AML-193 (cell line): ENCODE data around the gene MRPL10.

Experiments
- DNase-seq, 2 experiments: peaks; one replicate each; lab custom pipeline; 2025; lab: John Stamatoyannopoulos, UW

The MRPL10 gene

DNA sequence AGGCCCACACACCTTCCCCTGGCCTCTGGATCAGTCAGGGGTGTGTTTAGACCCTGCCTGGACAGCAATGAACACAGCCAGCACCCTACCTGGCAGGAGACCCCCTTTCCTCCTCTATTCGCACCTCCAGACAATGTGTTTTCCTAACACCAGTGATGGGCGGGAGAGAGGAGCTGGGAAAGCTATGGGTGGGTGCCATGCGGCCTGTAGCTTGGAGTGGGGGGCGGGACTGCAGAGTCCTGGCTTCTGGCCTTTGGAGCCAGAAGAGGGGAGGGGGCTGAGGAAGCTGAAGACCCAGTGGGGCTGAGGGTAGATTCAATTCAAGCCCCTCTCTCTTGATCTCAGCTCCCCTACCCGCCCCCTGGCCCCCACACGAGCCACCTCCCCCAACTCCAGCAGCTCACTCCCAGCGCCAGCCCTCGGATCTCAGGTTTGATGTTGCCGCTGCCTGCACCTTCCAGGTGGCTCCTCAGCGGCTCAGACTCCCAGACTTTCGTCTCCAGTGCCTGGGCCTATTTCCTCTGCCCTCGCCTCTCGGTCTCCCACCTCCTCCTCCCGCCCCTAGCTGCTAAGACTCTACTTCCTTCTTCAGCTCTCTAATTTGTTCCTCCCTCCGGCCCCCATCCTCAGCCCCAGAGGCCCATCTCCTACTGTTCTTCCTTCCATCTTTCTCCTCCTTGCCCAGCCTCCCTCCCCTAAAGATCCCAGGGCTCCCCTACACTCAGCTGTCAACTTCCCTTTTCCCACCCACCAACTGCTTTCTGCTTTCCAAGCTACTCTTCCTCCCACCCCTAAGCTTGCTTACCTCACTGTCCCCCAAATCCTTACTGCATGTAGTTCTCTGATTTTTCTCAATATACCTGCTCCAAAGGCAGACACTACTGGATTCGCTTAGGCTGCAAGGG lies 26.5 kb upstream of the MRPL10 start:
- DNase-seq, result no peak

DNA sequence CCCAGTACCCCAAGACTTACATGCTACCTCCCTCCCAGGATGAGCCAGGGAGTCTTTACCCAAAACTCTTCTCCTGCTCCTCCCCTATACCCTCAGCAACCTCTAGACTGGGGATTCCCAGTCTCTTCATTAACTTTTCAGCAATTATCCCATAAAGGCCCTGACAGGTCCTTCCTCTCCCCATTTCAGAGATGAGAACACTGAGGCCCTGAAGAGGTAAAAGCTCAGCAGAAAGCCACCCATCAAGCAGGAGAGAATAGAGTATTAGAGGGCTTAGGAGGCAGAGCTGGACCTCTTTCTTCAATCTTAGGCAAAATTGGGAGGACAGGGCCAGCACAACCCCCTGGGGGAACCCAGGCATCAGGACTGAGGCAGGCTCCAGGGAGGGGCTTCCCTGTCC lies 25.5 kb upstream of the MRPL10 start:
- DNase-seq, result no peak

DNA sequence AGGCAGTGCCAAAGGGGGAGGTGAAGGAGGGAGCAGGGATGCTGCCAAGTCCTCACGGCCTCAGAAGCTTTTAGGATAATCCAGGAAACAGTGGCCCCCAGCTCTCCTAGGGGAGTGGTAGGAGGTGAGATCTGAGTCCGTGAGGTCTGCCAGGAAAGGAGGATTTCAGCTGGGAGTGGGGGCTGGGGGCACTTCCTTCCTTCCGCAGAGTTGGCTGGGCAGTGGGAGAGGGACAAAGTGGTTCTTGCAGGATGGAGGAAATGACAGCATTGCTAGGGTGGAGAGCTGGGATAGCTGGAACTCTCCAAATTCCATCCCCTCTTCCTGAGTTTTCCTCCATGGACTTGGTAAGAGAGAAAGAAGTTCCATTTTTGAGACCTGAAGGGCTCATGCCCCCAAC lies 24.4 kb upstream of the MRPL10 start:
- no peak for DNase-seq

DNA sequence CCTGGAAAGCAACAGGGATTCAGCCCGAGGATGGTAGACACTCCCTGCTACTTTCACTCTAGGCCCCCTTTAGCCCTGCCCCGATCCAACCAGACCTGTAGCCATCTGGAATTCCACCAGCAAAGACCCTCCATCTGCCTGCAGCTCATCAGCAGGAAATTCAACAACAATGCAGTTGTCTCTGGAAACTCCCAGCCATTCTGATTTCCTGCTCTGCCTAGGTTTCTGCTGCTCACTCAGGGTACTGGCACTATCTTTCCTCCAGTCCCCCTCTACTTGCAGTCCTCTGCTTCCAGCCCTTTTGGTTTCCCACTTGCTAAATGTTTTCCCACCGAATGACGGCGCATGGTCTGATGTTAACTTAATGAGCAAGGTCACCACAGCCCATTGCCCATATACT lies 22.3 kb upstream of the MRPL10 start:
- DNase-seq, result no peak

DNA sequence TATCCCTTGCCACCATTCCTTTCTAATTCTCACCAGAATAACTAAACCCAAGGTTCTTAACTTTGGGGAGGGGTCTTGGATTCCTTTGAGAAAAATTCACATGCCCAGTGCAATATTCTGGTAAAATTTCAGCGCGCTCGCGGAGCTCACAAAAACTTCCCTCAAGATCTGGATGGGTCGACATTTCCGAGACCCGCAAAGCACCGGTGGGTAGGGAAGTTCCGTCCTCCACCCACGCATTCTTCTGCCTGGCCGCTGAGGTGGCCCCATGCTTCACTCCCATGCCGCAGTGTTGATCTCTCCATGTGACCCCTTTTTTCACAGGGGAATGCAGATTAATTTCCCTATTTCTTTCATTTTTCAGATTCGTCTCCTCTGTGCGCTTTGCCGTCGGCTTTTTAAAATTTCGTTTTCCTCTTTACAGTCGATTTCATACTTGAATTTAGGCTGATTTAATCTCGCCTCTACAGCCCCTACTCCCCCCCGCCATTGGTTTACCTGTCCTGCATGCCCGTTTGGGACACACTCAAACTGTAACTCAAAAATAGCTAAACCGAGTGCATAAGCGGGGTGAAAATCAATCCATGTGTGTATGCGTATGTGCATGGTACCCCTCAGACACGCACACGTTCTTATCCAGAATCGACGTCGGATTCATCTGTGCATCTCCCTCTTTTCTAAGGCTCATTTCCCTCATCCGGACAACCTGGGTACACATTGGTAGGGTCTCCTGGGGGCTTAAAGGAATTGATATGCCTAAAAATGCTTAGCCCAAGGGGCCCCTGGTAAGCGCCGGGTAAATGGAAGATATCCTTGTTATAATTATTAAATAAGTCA lies 21.0 kb upstream of the MRPL10 start:
- no peak for DNase-seq

DNA sequence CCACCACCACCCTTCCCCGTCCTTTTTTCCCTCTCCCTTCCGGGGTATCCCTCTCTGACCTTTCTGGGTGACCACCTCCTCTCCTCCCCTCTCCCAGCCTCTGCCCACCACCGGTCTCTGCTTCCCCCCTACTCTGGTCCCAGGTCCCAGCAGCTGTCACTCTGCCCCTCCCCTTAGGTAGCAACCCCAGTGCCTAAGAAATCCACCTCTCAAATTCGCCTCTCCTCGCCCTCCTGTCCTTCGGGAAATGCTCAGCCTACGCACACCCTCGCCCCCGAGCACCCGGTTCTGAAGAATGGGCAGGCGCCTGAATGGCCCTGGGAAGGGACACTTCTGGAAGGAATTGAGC lies 20.4 kb upstream of the MRPL10 start:
- DNase-seq, result no peak

DNA sequence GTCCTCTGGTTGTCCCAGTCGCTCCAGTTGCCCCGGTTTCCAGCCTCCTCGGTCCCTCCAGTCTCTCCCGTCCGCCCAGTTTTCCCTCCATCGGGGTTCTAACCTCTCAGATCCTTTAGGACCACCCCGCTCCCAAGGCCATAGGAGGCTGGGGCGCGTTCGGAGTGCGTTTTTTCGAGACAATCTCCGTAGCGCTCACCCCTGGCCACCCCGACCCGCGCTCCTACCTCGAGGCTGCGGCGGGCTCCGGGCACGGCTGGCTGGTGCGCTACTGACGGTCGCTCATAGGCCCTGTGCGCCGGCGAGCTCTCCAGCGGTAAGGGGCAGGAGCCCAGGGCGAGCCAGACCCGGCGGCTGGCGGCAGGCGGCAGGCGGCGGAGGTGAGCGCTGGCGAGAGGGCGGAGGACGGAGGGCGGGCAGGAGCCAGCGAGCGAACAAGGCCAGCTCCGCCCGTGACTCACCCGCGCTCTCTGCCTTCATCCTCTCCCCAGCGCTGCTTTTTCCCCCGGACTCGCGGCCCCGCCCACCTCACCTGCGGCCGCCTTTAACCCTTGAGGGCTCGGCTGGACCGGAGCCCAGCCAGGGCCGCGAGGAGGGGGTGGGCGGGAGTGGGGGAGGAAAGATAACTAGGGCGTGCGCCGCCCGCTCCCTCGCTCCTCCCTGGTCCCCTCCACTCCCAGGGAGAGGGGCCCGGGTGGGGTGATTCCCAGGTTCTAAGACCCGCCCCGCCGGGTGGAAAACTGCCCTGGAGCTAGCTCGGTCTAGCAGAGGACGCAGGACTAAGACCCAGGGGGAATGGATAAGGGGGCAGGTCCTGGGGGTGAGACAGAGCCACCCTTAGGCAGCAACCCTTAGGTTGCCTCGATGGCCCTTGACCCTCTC lies 19.6 kb upstream of the MRPL10 start, which contains the start of gene SP6:
Gene SP6 (minus strand): TSS at position 472 of the 882 bp plus-strand sequence. CDS start 2,734 bp downstream, outside the sequence.
- DNase-seq, result no peak

DNA sequence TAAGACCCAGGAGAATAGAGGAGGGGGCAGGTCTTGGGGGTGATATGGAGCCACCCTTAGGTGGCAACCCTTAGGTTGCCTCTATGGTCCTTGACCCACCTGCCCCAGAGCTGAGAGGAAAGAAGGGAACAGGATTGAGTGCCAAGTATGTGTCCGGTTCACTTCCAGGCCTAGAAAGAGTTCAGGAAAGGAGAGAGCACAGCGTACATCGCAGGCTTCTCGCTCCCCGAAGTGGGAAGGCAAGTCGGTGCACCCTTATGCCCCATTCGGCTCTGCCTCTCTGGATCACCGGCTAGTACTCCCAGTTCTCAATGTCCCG lies 19.0 kb upstream of the MRPL10 start:
- no peak for DNase-seq

DNA sequence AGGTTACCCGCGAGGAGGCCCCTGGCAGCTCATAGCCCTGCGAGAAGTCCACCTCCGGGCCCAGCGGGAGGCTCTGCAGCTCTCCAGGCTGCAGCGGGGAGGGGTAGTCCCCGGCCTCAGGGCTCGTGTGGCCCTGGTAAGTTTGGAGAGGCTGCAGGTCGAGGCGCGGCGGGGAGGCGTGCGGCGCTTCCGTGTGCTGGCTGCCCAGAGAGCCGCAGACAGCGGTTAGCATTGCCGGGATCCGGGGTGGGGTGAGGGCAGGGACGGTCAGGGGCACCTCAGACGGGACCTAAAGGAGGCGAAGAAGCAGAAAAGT lies 16.8 kb upstream of the MRPL10 start:
- no peak for DNase-seq

DNA sequence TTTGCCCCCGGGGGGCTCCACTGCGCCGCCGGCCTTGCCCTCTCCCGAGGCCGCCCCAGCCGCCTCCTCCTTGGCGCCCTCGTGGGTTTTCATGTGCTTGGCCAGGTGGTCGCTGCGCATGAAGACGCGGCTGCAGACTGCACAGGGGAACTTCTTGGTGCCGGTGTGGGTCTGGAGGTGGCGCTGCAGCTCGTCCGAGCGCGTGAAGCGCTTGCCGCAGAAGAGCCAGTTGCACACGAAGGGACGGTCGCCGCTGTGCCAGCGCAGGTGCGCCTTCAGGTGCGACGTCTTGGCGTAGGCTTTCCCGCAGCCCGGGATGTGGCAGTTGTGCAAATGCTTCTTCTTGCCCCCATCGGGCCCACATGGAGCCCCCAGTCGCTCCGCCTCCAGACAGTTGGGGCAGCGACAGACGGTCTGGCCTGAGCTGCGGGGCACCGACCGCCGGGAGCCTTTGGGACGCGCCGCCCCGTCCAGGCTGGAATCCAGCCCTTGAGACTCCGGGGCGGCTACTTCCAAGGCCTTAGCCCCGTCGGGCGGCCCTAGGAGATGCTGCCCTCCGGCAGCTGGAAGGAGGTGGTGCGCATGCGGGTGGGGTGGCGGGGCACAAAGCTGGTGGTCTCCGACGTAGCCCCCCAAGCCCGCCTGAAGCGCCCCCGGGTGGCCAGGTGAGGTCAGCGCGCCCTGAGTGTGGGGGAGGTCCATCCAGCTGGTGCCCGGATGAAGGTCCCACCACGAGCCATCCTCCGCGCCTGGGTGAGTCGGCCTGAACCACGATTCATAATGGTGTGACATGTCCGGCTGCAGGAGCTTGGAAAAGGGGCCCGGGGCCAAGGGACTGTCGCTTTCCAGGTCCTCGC lies 16.2 kb upstream of the MRPL10 start:
- DNase-seq, result peak in 1 of 2 experiments; percentile 36

DNA sequence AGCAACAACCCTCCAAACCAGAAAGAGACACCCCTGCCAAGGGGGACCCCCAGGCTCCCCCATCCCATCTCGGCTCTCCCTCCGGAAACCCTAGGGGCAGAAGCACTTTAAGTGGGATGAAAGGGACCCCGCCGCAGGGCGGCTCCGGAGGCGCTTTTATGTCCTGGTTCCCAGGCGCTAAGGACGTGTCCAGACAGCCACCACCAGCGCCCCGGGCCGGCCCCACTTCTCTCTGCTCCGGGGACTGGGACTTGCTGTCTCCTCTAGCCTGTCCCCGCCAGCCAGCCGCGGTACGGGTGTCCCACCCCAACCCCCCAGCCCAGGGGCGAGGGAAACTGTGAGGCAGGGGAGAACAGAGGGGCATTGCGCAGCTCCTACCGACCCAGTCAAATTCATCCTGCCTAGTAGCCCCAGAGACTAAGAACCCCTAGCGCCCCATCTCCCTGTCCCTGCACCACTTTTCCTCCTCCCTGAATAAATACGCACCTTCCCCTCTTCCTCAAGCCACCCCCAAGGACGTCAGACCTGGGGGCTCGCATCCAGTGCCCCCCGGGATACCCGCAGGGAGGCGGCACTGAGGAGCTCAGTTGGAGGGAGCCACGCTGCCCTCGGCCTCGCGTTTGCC lies 15.5 kb upstream of the MRPL10 start:
- no peak for DNase-seq

DNA sequence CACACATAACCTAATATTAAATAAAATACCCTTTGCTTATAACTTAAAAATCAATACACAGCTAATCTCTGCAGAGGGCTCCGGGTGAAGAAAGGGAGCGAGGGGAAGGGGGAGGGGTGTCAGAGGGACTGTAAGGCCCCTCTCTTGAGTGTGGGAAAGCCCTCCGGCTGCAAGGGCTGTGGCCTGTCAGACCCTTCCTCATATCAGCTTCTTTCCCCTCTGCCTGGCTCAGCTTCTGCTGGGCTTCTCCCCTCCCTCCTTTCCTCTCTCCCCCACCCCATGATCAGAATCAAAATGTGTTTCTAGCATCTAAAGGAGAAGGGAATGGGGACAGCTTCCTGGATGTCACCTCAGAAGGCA lies 14.4 kb upstream of the MRPL10 start:
- no peak for DNase-seq

DNA sequence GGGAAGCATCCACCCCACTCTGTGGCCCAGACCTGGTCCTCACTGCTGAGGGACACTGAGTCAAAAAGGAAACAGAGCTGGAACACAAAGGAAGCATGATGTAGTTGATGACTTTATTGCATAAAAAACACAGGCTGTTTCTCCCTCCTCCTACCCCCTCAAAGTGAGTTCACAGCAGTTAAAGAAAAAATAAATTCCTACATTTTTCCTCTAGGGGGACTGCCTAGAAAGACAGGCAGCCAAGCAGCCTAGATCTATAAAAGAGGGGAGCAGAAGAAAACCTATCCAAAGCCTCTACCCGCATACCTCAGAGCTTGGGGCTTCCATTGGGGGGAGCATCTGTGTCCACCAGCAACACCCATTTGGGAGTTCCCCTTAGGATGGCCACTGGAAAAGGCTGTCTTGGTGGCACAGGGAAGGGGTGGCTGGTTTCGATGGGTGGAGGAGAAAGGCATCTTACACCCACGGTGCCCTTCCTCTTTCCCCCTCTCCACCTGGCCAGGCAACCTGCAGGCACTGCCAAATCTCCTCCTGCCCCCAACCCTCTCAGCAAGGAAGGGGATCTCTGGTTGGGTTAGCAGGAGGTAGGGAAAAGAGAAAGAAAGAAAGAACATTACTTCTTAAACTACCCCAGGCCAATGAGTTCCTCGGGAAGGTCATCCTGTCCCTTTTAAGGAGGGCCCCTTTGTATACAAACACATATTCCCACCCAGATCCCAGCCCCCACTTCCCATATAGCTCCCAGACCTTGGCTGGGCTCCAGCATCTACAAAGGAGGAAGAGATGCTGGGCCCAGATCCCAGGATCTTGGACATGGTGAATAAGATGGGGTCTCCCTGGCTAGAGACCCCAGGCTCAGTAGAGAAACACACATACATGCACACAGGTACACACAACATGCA lies 13.7 kb upstream of the MRPL10 start:
- DNase-seq, result peak; percentile 42 to 56

DNA sequence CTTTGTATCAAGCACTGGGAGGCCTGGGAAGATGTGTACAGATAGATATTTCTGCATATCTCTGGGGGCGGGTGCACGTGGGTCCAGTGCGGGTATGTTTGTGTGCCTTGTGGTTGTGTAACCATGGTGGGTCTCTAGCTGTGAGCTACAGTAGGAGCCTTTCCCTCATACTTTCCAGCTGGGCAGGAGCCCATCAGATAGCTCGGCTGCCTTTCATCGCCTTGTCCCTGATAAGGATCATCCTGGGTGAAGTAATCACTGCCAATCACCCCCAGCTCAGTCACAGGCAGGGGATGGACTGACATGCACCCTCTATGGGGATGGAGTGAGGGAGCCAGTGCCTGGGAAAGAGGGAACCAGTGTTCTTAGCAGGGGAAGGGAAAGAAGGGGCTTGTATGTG lies 12.9 kb upstream of the MRPL10 start:
- no peak for DNase-seq

DNA sequence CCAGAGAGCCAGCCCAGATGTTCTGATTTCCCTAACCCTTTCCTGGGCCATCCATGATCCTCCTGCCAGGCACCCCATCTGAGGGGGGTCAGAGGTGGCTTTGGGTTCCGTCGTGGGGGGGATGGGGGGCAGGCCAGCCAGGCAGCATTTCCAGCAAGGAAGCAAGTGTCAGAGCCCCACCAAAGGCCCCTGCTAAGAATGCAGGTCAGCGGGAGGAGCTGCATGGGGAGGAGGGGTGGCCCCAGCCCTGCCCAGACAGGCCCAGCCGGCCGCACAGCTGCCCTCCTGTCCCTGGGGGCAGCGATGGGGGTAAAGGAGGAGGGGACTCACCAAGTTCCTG lies 12.0 kb upstream of the MRPL10 start:
- no peak for DNase-seq

DNA sequence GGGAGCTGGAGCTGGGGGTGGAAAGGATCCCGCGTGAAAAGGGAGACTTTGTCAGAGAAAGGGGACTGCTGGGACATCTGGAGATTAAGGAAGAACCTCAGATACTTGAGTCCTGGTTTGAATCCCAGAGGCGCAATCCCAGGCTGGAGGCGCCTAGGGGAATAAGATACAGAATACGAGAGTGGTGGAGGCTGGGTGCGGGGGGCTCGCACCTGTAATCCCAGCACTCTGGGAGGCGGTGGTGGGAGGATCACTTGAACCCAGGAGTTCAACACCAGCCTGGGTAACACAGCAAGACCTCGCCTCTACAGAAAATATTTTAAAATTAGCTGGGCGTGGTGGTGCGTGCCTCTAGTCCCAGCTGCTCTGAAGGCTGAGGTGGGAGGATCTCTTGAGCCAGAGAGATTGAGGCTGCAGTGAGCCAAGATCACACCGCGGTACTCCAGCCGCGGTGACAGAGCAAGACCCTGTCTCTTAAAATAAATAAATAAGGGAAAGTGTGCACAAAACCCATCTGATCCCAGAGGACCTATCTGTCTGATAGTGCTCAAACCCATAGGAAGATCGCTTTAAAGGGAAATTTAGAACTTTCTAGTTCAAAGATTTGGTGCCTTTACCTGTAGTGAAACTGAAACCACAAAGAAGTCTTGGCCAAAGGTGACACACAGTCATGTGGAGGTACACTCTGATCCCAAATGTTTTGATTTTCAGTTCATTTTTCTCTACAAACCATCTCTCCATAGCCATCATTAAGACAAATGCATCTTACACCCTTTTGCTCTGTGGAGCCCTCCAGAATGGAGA lies 10.3 kb upstream of the MRPL10 start:
- no peak for DNase-seq

DNA sequence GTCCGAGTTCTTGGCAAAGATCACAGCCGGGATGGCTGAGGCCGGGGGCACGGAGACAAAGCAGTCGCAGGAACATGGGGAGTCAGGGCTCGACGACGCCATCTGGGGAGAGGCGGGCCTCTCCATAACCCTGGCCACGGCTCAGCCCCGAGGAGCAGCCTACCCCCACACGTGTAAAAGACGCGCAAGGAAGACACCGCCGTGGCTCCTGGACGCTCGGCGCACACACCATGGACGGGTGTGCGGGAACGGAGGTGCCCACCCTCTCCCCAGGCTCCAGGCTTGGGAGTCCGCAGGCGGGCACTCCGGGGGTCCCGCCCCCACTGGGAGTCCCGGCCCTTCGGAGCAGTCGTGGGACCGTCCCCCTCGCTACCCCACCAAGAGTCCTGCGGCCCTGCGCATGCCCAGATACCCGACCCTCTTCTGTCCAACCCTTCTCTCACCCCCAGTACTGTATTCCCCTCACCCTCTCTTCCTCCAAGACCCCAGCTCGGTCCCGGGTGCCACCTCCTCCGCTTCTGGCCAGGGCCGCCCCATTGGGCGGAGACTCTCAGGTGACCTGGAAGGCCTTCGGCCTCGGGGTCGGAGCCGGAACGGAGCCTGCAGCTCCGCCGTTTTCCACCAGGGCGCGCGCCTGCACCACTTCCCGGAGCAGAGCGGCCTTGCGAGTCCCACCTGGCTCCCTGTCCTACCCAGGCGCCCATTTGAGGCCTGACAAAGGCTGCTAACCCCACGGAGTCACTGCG lies 9.6 kb upstream of the MRPL10 start, which contains the start of gene SCRN2:
Gene SCRN2 (minus strand): TSS at position 532 of the 746 bp plus-strand sequence. CDS start 430 bp downstream, at position 102.
- peak; percentile 89 to 91 for DNase-seq

DNA sequence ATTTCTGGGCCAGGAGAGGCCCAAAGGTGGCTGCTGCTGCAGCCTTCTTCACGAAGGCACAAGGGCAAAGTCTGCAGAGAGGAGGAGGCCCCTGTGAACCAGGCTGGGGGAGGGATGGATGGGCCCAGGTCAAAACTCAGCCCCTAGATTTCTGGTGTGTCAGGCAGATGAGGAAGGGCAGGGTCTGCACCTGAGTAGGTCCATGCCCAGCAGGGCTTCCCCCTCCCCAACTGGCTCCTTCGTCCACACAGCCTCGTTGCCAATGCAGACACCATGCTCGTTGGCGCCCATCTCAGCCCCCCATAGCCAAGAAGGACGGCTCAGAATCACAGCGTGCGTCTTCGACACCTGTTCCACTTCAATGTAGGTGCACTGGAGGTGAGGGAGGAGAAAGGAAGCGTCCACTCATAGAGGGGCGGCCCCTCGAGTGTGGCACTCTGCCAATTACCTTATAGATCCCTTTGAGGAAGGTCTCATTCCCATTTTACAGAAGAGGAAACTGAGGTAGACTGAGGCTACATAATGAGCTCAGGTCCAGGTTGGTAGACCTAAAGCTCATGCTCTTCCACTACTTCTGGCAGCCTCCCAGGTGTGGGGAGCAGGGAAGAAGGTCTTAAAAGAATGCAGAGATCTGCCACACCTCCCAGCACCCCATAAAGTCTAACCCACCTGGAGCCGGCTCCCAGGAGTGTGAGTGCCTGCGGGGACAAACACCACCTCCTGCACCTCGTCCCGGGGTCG lies 8.8 kb upstream of the MRPL10 start:
- DNase-seq, result no peak
